ENCODE measurements around the gene IFIT3. TPM values are rescaled to one million over a fixed set of nuclear protein-coding genes. Genes with fewer than 3 reads are reported as not detected.

IFIT3 gene
- total and polyA plus RNA-seq, 10 donors, result 7.7 to 44.5 (median 24.6) TPM

- intact Hi-C loops (cut with DNase I; ENCODE audit: low total_unique reads), result no loop called here
- Histone ChIP-seq H3K27ac (peak overlapping the region; percentile 60 to 90 (median 82)), H3K4me3 (peak overlapping the region in 1 of 8 donors; percentile 37), H3K4me1 (peaks cover 10 to 36% (median 23%) of the 10 kb centered on the region in 6 donors), H3K27me3 (replicated peaks in 1 of 7) (no peaks in the 10 kb centered on the region), H3K9me3 (peaks cover 0 to 14% (median 7%) of the 10 kb centered on the region in 8 donors), H3K36me3 (no peaks in the 10 kb centered on the region)
- TF ChIP-seq POLR2AphosphoS5 (IDR thresholded peaks at IDR 0.05) (no peak), CTCF (IDR thresholded peaks at IDR 0.05 in 8 of 11, conservative IDR thresholded peaks at IDR 0.05 in 3 of 11) (no peak), POLR2A (IDR thresholded peaks at IDR 0.05) (no peak)
- DNase-seq, result no peak
- 11 to 41% (median 17%) methylated on average over 1 of the region's 1 CpG for WGBS, 5 donors
These were observed 32.2 kb upstream of the IFIT3 start for GRCh38 chr10:89295597-89295996.

- 25 to 55% (median 39%) methylated on average over 5 of the region's 5 CpGs for WGBS, 5 donors
- Histone ChIP-seq H3K36me3 (no peaks in the 10 kb centered on the region), H3K4me3 (peak overlapping the region in 1 of 8 donors; percentile 37), H3K27me3 (replicated peaks in 1 of 7) (no peaks in the 10 kb centered on the region), H3K9me3 (peaks cover 0 to 14% (median 7%) of the 10 kb centered on the region in 8 donors), H3K4me1 (peaks cover 13 to 43% (median 29%) of the 10 kb centered on the region in 6 donors), H3K27ac (peak overlapping the region; percentile 60 to 90 (median 82))
- no peak for TF ChIP-seq CTCF (IDR thresholded peaks at IDR 0.05 in 8 of 11, conservative IDR thresholded peaks at IDR 0.05 in 3 of 11)
- no peak for TF ChIP-seq POLR2A (IDR thresholded peaks at IDR 0.05)
- peak in 1 of 3 donors; percentile 8 for TF ChIP-seq POLR2AphosphoS5 (IDR thresholded peaks at IDR 0.05)
- intact Hi-C loops (cut with DNase I; ENCODE audit: low total_unique reads), result no loop called here
- DNase-seq, result no peak
These were observed 31.6 kb upstream of the IFIT3 start for GRCh38 chr10:89296220-89296648.

GRCh38 chr10:89297356-89297755 is 30.4 kb upstream of the IFIT3 start:
- no peaks in the 10 kb centered on the region for H3K27me3 ChIP-seq (replicated peaks in 1 of 7)
- TF ChIP-seq POLR2A (IDR thresholded peaks at IDR 0.05), result no peak
- no peak for TF ChIP-seq CTCF (IDR thresholded peaks at IDR 0.05 in 8 of 11, conservative IDR thresholded peaks at IDR 0.05 in 3 of 11)
- no peak for TF ChIP-seq POLR2AphosphoS5 (IDR thresholded peaks at IDR 0.05)
- peaks cover 0 to 14% (median 7%) of the 10 kb centered on the region in 8 donors for H3K9me3 ChIP-seq
- DNase-seq, result no peak
- H3K36me3 ChIP-seq, result no peaks in the 10 kb centered on the region
- H3K4me3 ChIP-seq, result no peak overlapping the region
- 96 to 98% (median 96%) methylated on average over 4 of the region's 4 CpGs for WGBS, 5 donors
- peak overlapping the region in 4 of 8 donors; percentile 82 to 90 (median 88) for H3K27ac ChIP-seq
- intact Hi-C loops (cut with DNase I; ENCODE audit: low total_unique reads), result no loop called here
- peaks cover 13 to 52% (median 33%) of the 10 kb centered on the region in 6 donors for H3K4me1 ChIP-seq

- intact Hi-C loops (cut with DNase I; ENCODE audit: low total_unique reads), result no loop called here
- H3K4me1 ChIP-seq, result peaks cover 13 to 56% (median 38%) of the 10 kb centered on the region in 6 donors
- peaks cover 0 to 14% (median 7%) of the 10 kb centered on the region in 8 donors for H3K9me3 ChIP-seq
- H3K4me3 ChIP-seq, result no peak overlapping the region
- TF ChIP-seq POLR2A (IDR thresholded peaks at IDR 0.05) (no peak), POLR2AphosphoS5 (IDR thresholded peaks at IDR 0.05) (no peak), CTCF (IDR thresholded peaks at IDR 0.05 in 8 of 11, conservative IDR thresholded peaks at IDR 0.05 in 3 of 11) (no peak)
- no peak for DNase-seq
- H3K27me3 ChIP-seq (replicated peaks in 1 of 7), result no peaks in the 10 kb centered on the region
- no peaks in the 10 kb centered on the region for H3K36me3 ChIP-seq
- 87 to 100% (median 93%) methylated on average over 1 to 5 of the region's 5 CpGs for WGBS, 5 donors
- H3K27ac ChIP-seq, result peak overlapping the region in 2 of 8 donors; percentile 87 to 90
These were observed 30.0 kb upstream of the IFIT3 start for GRCh38 chr10:89297791-89298190.
